GM10266 (cell line): ENCODE data around the gene DDI2.
A peak's percentile ranks its signal among the peaks of the same experiment; 100 is the strongest.

Source experiments
- DNase-seq: peaks from one replicate; pipeline ENCODE4 v3.0.0; 2012; ENCODE audit errors: extremely low spot score
- TF ChIP-seq, protein P1 (sequence below): IDR thresholded peaks from 2 replicates; pipeline ENCODE4 v1.5.1; 2012; ENCODE audit warnings: mild to moderate bottlenecking, low read depth; ENCODE audit not compliant: control insufficient read depth, insufficient read depth; ENCODE audit errors: missing control alignments

The DDI2 gene

GRCh38 chr1:15627343-15627988, 10.2 kb downstream of the DDI2 start:
- DNase-seq: peak; percentile 50

DNA sequence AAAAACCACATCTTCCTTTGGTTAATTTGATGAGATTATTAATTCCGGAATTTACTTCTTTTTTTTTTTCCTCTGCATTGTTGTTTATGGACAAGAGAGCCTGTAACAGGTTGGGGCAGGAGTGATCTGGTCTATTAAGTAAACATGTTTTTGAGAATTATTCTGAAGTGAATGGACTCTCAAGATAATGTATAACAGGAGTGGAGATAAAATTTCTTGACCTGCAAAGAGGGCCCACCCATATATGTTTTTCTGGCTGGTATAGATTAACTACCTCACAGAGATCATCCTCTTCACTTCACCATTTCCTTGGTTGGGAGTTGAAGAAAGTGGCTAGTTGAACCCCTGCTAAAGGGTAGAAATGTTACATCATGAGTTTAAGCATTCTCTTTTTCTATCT, 10.7 kb downstream of the DDI2 start:
- DNase-seq: no peak
- TF ChIP-seq, protein P1, sequence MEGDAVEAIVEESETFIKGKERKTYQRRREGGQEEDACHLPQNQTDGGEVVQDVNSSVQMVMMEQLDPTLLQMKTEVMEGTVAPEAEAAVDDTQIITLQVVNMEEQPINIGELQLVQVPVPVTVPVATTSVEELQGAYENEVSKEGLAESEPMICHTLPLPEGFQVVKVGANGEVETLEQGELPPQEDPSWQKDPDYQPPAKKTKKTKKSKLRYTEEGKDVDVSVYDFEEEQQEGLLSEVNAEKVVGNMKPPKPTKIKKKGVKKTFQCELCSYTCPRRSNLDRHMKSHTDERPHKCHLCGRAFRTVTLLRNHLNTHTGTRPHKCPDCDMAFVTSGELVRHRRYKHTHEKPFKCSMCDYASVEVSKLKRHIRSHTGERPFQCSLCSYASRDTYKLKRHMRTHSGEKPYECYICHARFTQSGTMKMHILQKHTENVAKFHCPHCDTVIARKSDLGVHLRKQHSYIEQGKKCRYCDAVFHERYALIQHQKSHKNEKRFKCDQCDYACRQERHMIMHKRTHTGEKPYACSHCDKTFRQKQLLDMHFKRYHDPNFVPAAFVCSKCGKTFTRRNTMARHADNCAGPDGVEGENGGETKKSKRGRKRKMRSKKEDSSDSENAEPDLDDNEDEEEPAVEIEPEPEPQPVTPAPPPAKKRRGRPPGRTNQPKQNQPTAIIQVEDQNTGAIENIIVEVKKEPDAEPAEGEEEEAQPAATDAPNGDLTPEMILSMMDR: no peak

More at GRCh38 chr1:15627343-15627988, 10.2 kb downstream of the DDI2 start:
- TF ChIP-seq, protein P1: no peak

- TF ChIP-seq, protein P1: no peak
- no peak for DNase-seq
Measured at GRCh38 chr1:15633756-15634420, 16.6 kb downstream of the DDI2 start.

- DNase-seq: no peak
- TF ChIP-seq, protein P1: no peak
Measured at GRCh38 chr1:15636436-15636835, 19.2 kb downstream of the DDI2 start.

DNA sequence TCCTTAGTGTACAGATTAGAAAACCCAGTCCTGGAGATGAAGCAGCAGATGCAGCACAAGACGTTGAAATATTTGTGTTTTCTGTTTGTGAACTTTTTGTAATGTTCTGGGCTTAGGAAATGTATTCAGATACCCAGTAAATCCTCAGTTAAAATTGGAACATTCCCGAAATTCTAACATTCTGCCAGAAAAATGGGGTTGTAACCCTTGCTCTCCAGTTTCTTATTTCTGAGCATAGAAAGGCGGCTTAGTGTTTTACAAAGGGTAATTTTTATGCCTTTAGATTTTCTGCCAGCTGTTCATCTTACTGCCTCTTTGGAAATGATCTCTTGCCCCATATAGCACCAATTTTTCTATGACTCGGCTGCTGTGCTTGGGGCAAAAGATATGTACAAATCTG, 20.6 kb downstream of the DDI2 start:
- DNase-seq: no peak
- TF ChIP-seq, protein P1: no peak

DNA sequence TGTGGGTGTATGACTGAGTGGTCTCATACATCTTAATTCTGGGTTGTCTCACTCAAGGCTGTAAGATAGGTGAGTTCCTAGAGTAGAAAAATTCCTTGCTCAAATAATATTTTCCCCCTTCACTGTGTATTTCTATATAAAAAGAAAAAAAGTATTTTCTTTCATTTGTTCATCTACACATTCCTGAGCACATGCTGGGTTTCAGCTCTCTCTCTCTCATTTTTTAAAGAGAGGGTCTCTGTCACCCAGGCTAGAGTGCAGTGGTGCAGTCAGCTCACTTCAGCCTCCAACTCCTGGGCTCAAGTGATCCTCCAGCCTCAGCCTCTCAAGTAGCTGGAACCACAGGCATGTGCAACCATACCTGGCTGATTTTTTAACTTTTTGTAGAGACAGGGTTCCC, 22.0 kb downstream of the DDI2 start:
- TF ChIP-seq, protein P1: no peak
- no peak for DNase-seq

DNA sequence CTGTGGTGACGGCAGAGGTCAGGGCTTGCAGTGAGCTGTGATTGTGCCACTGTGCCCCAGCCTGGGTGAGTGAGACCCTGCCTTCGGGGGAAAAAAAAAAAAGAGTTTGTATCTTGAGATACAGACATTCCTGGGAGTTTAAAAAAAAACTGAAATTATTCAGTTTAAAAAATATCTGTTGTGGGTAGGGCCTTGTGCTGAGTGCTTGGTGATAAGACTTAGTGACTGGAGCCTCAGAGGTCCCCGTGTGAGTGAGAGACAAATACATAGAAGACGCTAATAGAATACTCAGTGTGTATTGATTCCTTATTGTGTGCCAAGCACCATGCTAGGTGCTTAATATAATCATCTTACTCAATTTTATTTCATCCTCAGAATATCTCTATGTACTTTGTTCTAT, 22.7 kb downstream of the DDI2 start:
- no peak for DNase-seq

More for the DNA sequence above, 22.7 kb downstream of the DDI2 start:
- TF ChIP-seq, protein P1: no peak
